ENCODE measurements around the gene OR9Q2. TPM values are rescaled to one million over a fixed set of nuclear protein-coding genes. Genes with fewer than 3 reads are reported as not detected.

OR9Q2 gene
- total and polyA plus RNA-seq, 4 donors: not detected

GRCh38 chr11:58227956-58228615 lies 39.2 kb downstream of the OR9Q2 start:
- Histone ChIP-seq H3K36me3 (ENCODE audit: control insufficient read depth in 4 of 4, insufficient read depth in 4 of 4, low read length in 4 of 4) (no peaks in the 10 kb centered on the region), H3K9me3 (ENCODE audit: control insufficient read depth in 4 of 4, insufficient read depth in 3 of 4, low read length in 3 of 4) (peaks cover 0 to 8% (median 0%) of the 10 kb centered on the region in 4 donors), H3K27ac (ENCODE audit: low read depth in 1 of 2, low read length in 1 of 2) (no peak overlapping the region), H3K4me3 (no peak overlapping the region), H3K9ac (ENCODE audit: insufficient read depth in 1 of 2, low read length in 2 of 2) (no peak overlapping the region), H3K27me3 (ENCODE audit: control insufficient read depth in 3 of 3, insufficient read depth in 3 of 3, low read length in 2 of 3) (no peaks in the 10 kb centered on the region), H3K4me1 (ENCODE audit: control insufficient read depth in 5 of 5, insufficient read depth in 5 of 5, low read length in 5 of 5) (no peaks in the 10 kb centered on the region)
- ATAC-seq (ENCODE audit: insufficient read depth, low FRiP score): no peak
- no peak for TF ChIP-seq CTCF (IDR thresholded peaks at IDR 0.05; ENCODE audit: control extremely low read depth, extremely low read depth)
- 93 to 94% methylated on average over 32 of the region's 32 CpGs for WGBS, 2 donors
- DNase-seq: no peak

Other genes starting within 250 kb of the OR9Q2 start
- under 1 TPM in 1 of 2 donors, not detected in 1; 0.14 TPM for gene OR9Q1, start 165.2 kb upstream of the OR9Q2 start, total RNA-seq
- not detected for gene OR9Q1, start 165.2 kb upstream of the OR9Q2 start, polyA plus RNA-seq
- not detected for gene OR6Q1, start 158.1 kb upstream of the OR9Q2 start, total RNA-seq
- gene OR6Q1, start 158.1 kb upstream of the OR9Q2 start, polyA plus RNA-seq: not detected
- gene OR9I1, start 63.5 kb upstream of the OR9Q2 start, total RNA-seq: not detected
- gene OR9I1, start 63.5 kb upstream of the OR9Q2 start, polyA plus RNA-seq: not detected
- gene OR1S2, start 15.1 kb downstream of the OR9Q2 start, total RNA-seq: not detected
- gene OR1S2, start 15.1 kb downstream of the OR9Q2 start, polyA plus RNA-seq: not detected
- not detected for gene OR1S1, start 23.6 kb downstream of the OR9Q2 start, total RNA-seq
- gene OR1S1, start 23.6 kb downstream of the OR9Q2 start, polyA plus RNA-seq: not detected
- not detected for gene OR10Q1, start 39.8 kb downstream of the OR9Q2 start, total RNA-seq
- gene OR10Q1, start 39.8 kb downstream of the OR9Q2 start, polyA plus RNA-seq: under 1 TPM in 1 of 2 donors, not detected in 1; 0.05 TPM
- gene OR10W1, start 79.2 kb downstream of the OR9Q2 start, total RNA-seq: under 1 TPM in 1 of 2 donors, not detected in 1; 0.34 TPM
- not detected for gene OR10W1, start 79.2 kb downstream of the OR9Q2 start, polyA plus RNA-seq
- not detected for gene OR5B17, start 170.0 kb downstream of the OR9Q2 start, total RNA-seq
- not detected for gene OR5B17, start 170.0 kb downstream of the OR9Q2 start, polyA plus RNA-seq
- not detected for gene OR5B3, start 217.8 kb downstream of the OR9Q2 start, total RNA-seq
- gene OR5B3, start 217.8 kb downstream of the OR9Q2 start, polyA plus RNA-seq: not detected
- not detected for gene OR5B2, start 239.1 kb downstream of the OR9Q2 start, total RNA-seq
- not detected for gene OR5B2, start 239.1 kb downstream of the OR9Q2 start, polyA plus RNA-seq